Airway epithelial cell (primary cell): Measurements from ENCODE around the gene MRPL41. TPM values are rescaled to one million over a fixed set of nuclear protein-coding genes. Genes with fewer than 3 reads are reported as not detected.

Experiments
- total RNA-seq: library from RNA; depleted of rRNA; stranded (reverse); fragments of >200 nt; gene quantifications from 2 replicates; pipeline ENCODE4 v1.2.3, GENCODE V29; 2015

The MRPL41 gene
- 87.5 and 102 TPM in 2 replicates for total RNA-seq

DNA sequence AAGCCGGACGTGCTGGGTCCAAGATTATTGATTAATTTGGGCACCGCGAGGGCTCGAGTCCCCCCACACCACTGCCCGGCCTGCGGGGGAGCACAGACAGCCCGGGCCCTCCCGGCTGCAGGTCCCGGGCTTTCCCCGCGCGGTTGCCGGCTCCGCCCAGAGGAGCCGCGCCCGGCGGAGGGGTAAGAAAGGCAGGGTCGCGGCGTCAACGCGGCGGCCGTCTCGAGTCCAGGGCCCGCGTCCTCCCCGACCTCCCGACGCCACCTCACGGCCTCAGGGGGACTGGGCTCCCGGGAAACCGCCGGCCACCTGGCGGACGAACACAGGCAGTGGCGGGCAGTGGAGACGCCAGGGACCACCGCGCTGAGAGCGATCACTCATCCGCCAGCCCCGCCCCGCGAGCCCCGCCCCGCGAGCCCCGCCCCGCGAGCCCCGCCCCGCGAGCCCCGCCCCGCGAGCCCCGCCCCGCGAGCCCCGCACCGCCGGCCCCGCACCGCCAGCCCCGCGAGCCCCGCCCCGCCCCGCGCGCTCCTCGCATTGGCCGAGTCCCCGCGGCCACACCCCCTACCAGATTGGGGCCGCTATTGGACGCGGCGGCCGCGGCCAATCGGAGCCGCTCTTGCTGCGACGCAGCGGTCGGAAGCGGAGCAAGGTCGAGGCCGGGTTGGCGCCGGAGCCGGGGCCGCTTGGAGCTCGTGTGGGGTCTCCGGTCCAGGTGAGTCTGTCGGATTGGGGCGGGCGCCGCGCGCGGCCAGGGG is at the start of gene MRPL41:
MRPL41 (plus strand) TSS at position 616 of the 758 bp plus-strand sequence. CDS start 203 bp downstream, outside the sequence.

DNA sequence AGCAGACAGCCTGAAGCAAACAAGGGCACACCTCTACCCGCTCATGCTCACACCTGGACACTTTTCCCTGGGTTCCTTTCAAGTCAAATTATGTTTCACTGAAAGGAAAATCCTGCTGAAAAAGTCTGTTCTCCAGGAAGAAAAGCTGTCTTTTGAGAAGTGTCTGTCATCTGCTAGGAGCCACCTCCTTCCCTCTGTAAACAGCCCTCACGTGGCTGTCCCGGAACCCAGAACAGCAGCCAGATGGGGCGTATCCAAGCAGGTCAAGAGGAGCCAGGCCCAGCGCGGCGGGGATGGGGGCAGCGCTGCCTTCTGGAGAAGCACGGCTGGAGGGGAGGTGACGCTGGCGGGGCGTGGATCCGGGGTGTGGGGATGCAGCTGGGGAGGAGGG is 1.5 kb upstream of the MRPL41 start, which contains the start of gene PNPLA7:
PNPLA7 (minus strand) TSS at position 172 of the 391 bp plus-strand sequence. CDS start 205 bp downstream, outside the sequence.

DNA sequence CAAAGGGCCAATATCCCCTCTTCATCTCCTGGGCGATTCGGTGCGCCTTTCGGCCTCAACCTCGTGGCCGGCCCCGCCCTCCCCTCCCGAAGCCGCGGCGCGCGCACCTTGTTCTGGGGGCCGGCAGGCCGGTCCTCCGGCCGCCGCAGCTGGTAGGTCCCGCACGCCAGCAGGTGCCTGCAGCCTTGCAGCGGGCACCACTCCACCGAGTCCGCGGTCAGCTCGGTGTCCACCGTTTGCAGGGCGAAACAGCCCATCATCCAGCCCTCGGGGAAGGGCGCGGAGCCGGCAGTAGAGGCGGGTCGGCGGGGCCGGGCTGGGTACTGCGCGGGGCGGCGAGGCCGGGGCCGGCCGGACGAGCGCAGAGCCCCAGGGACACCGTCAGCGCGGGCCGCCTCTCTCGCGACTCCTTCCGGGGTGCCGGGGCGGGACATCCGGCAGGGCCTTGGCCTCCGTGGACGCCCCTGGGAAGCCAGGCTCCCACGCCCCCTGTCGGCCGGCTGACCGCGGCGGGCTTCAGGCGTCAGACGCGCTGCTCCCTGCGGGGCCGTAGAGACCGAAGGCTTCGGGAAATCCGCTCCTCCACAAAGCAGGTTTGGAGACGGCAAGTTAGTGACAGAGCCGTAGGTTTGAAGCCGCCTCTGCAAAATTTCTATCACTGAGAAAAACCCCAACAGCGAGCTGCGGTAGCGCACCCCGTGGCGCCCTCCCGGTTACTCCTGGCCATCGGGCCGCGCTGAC is 27.0 kb downstream of the MRPL41 start, which contains the start of gene DPH7:
DPH7 (minus strand) TSS at position 408 of the 741 bp plus-strand sequence; CDS start at position 260, 148 bp downstream.

DNA sequence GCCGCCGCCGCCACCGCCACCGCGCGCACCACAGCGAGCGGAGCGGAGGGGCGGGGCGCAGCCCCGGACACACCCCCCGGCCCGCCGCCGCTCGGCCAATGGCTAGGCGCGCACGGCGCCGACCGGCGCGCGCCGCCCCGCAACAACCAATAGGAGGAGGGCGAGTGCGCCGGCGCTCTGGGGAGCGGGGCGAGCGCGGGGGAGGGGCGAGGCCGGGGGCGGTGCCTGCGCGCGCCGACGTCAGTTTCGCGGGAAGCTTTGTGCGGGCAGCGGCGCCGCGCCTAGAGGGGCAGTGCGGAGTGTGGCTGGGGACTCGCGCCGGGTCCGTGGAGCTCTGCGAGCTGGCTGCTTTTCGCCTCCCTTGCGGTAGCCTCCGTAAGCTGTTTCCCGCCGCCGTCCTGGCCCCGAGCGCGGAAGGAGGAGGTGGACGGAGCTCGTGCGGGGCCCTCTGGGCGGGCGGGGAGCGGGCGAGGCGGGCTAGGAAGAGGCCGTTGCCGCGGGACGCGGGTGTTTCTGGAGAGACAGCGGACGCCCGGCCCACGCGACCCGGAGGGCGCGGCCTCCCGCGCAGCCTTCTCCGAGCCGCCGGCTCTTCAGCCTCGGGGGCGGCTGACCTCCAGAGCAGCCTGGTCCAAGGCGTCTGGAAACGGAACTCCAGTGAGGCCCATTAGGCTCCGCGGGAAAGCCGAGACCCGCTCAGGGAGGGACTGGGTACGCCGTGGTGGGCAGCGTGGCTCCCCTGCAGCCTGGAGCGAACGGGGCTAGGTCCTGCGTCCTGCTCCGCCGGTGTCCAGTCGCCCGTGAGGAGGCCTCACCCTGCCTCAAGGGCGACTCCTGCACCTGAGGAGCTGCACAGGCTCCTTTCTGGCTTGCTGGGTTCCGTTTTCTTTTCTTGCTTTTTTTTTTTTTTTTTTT is 39.0 kb downstream of the MRPL41 start, which contains the start of gene ZMYND19:
ZMYND19 (minus strand) TSS at position 44 of the 915 bp plus-strand sequence. CDS start 249 bp downstream, outside the sequence.

Other genes with a start within 250 kb of the MRPL41 start
- 14.6 and 30.0 TPM in 2 replicates for gene NRARP, start 249.6 kb upstream of the MRPL41 start, total RNA-seq
- 9.1 and 14.1 TPM in 2 replicates for gene EXD3, start 128.7 kb upstream of the MRPL41 start, total RNA-seq
- gene NOXA1, start 128.5 kb upstream of the MRPL41 start, total RNA-seq: 0.65 and 0.92 TPM in 2 replicates
- gene ENTPD8, start 110.5 kb upstream of the MRPL41 start, total RNA-seq: not detected in 2 replicates
- 43.3 and 48.4 TPM in 2 replicates for gene NSMF, start 92.5 kb upstream of the MRPL41 start, total RNA-seq
- gene PNPLA7, start 1.5 kb upstream of the MRPL41 start, total RNA-seq: 0.09 and 0.28 TPM in 2 replicates
- 19.0 and 26.9 TPM in 2 replicates for gene DPH7, start 27.0 kb downstream of the MRPL41 start, total RNA-seq
- 29.3 and 39.0 TPM in 2 replicates for gene ZMYND19, start 38.6 kb downstream of the MRPL41 start, total RNA-seq
- 88.5 and 104 TPM in 2 replicates for gene ARRDC1, start 53.8 kb downstream of the MRPL41 start, total RNA-seq
- 55.5 and 61.3 TPM in 2 replicates for gene EHMT1, start 67.1 kb downstream of the MRPL41 start, total RNA-seq